Jurkat, Clone E6-1 (cell line): ENCODE data around the gene KEL.

Experiments
- DNase-seq: peaks from one replicate; pipeline ENCODE4 v3.0.0-alpha.2; 2011; ENCODE audit warnings: low read depth, low spot score
- H3K4me3 ChIP-seq: 2 replicates; pipeline ENCODE4 v1.5.1; 2011; ENCODE audit warnings: mild to moderate bottlenecking, low read length, control low read depth, moderate library complexity

The KEL gene

DNA sequence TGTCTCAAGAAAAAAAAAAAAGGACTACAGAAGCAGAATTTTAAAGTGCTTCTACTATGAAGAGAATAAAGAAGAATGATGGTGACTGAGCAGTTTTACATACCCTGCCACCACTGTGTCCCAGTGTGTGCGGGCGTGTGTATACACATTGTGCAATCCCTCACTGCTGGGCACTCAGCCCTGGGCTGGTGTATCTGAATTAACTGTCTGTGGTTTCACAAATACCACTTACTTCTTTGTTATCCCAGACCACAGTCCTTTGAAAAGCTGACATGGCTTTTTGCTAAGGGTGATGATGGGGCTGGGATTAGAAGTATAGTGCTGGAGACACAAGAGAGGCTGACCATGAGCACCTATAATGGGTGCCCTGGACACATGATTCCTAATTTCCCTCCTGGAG, 55.5 kb downstream of the KEL start:
- no peak overlapping the region for H3K4me3 ChIP-seq
- no peak for DNase-seq

GRCh38 chr7:142905759-142906158, 56.4 kb downstream of the KEL start:
- H3K4me3 ChIP-seq, result no peak overlapping the region
- no peak for DNase-seq

- no peak overlapping the region for H3K4me3 ChIP-seq
- DNase-seq, result no peak
Observed at GRCh38 chr7:142904128-142904527, 58.0 kb downstream of the KEL start.

GRCh38 chr7:142901426-142902259, 60.5 kb downstream of the KEL start:
- no peak for DNase-seq
- no peak overlapping the region for H3K4me3 ChIP-seq

DNA sequence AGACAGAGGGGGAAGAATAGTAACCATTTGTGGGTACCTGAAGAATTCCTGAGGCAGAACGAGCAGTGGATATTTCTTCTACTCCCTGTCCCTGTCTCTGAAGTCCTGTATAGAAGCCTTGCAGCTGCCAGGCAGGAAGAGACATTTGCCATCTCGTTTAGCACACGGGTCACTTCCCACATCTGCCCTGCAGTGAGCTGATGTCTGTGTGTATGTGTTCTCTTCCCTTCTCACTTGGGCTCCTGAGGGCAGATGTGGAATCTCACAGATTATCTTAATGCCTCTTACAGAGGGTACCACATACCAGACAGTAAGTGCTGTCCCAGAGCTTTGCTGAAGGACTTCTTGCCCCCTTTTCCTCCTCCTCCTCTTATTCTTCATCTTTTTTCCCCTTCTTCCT, 62.5 kb downstream of the KEL start:
- no peak for DNase-seq
- no peak overlapping the region for H3K4me3 ChIP-seq

DNA sequence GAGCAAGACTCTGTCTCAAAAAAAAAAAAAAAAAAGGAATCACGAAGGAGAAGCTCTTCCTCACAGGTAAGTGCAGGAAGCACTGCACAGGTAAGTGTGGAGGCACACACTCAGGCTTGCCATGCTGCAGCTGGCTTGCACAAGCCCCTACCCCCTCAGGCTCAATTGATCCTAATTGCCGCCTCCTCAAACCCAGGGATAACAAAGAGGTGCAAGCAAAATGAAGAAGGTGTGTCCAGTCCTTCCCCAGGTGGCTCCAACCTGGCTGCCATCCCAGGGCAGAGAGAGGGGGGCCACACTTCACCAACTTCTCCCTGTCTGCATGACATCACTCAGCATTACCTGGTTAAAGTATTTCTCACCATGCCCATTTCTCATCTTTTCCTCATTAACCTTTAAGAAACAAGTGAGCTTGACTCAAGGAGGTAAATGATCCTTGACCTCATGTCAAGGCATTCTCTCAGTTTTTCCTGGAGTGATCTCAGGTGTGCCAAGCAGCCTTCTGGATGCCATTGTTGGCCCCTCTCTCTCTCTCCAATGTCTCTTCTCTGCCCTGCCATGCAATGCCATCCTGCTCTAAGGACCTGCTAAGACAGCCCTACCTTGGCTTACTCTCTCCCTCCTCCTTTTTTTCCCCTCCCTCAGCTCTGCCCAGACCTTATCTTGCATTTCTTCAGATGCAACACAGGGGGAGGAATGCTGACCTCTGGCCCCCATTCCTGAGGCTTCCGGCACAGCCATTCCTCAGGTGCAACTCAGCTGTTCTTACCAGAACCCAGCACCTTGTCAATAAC, 63.6 kb downstream of the KEL start:
- DNase-seq, result no peak
- H3K4me3 ChIP-seq, result no peak overlapping the region

- no peak for DNase-seq
- no peak overlapping the region for H3K4me3 ChIP-seq
Observed at GRCh38 chr7:142897691-142898090, 64.5 kb downstream of the KEL start.

DNA sequence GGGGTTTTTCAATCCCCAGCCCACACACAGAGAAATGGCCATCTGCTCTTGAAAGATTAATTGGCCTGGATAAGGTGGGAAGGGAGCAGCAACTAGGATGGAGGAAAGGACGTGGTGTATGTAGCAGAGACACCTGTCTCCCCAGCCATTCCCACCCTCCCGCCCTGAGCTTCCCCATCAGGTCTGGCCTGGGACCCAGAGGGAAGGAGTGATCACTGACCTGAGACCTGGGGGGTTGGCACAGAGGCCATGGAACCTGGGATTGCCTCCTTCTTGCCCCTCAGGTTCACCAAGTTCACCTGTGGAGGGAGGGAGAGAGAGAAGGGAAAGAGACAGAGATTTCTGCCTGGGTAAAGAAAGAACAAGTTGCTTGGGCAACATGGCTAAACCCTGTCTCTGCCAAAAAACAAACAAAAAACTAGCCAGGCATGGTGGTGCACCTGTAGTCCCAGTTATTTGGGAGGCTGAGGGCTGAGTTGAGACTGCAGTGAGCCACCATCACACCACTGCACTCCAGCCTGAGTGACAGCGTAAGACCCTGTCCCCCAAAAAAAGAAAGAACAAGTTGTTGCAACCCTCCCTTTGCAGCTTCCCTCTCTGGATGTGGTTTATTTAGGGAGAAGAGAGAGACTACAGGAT, 65.3 kb downstream of the KEL start:
- no peak overlapping the region for H3K4me3 ChIP-seq
- no peak for DNase-seq

DNA sequence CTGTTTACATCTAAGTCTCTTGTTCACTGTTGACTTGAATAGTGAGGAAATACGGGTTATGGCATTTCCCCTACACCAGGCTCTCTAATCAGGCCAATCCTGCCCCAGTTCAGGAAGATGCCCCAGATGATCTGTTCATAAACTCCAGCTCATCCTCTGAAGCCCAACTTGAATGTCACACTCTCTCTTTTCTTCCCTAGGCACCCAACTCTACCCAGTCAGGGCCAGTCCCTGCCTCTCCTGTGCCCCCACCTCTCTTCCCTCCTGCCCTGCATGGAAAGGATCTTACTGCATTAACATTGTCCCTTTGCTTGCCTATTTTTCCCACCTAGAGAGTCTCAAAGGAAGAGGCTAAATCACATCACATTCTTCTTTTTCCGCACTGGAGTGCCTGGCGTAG, 66.0 kb downstream of the KEL start:
- no peak overlapping the region for H3K4me3 ChIP-seq
- no peak for DNase-seq

GRCh38 chr7:142894985-142895593, 67.1 kb downstream of the KEL start:
- DNase-seq, result no peak

GRCh38 chr7:142894112-142894984, 67.8 kb downstream of the KEL start:
- H3K4me3 ChIP-seq, result no peak overlapping the region
- DNase-seq, result no peak

More at GRCh38 chr7:142894985-142895593, 67.1 kb downstream of the KEL start:
- H3K4me3 ChIP-seq, result no peak overlapping the region

DNA sequence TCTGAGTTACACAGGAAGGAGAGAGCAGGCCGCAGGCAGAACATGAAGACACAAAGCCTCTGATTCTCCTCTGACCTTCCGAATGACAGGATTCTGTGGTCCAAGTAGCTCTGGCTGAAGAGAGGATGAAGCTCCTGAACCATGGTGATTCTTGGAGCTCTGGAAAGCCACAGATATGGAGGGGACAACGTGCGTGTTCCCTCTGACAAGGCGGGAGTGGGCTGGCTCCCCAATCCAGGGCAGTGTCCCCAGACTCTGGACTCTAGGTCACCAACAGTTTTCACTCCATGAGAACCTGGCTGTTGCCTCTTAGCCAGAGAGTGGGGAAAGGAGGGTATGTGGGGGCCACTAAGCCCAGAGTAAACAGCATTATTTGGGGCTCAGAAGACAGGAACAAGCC, 69.2 kb downstream of the KEL start:
- no peak overlapping the region for H3K4me3 ChIP-seq
- no peak for DNase-seq

GRCh38 chr7:142891490-142892082, 70.6 kb downstream of the KEL start:
- no peak for DNase-seq
- no peak overlapping the region for H3K4me3 ChIP-seq
